Measurements from ENCODE around the gene FXR2. TPM values are rescaled to one million over a fixed set of nuclear protein-coding genes. Genes with fewer than 3 reads are reported as not detected.

FXR2 gene
- total RNA-seq, 4 donors from 2014 or later = 32.1 to 35.7 (median 33.9) TPM

- H3K4me3 ChIP-seq (ENCODE audit: low read depth, poor library complexity, severe bottlenecking) = peak overlapping the region; percentile 51
- TF ChIP-seq CTCF (IDR thresholded peaks at IDR 0.05) (no peak), POLR2A (IDR thresholded peaks at IDR 0.05) (no peak)
- DNase-seq (ENCODE audit: low spot score in 2 of 2) = peak in 1 of 2 donors; percentile 88
- intact Hi-C loops (cut with DNase I; ENCODE audit: low total_unique reads) = loop anchor here (10.0 kb wide), 2 partner anchors 55 to 195 kb away; partner anchors contain the start of genes KCTD11 and TMEM95
- 14 to 18% methylated on average over 20 of the region's 20 CpGs for WGBS, 2 donors
These were observed 65.2 kb downstream of the FXR2 start for GRCh38 chr17:7549401-7550055.

- 0 to 4% methylated on average over 9 to 32 of the region's 65 CpGs for WGBS, 2 donors
- peak within 1 kb of the TSS; percentile 51 for H3K4me3 ChIP-seq (ENCODE audit: low read depth, poor library complexity, severe bottlenecking)
- intact Hi-C loops (cut with DNase I; ENCODE audit: low total_unique reads) = no loop called here
- TF ChIP-seq POLR2A (IDR thresholded peaks at IDR 0.05) (no peak), CTCF (IDR thresholded peaks at IDR 0.05) (no peak)
- peak; percentile 34 to 93 for DNase-seq (ENCODE audit: low spot score in 2 of 2)
These were observed 65.9 kb downstream of the FXR2 start, which contains the start of gene TNFSF12 for GRCh38 chr17:7548585-7549400. TNFSF12 (plus strand) TSS chr17:7549058; CDS start chr17:7549154, 96 bp downstream.

DNA sequence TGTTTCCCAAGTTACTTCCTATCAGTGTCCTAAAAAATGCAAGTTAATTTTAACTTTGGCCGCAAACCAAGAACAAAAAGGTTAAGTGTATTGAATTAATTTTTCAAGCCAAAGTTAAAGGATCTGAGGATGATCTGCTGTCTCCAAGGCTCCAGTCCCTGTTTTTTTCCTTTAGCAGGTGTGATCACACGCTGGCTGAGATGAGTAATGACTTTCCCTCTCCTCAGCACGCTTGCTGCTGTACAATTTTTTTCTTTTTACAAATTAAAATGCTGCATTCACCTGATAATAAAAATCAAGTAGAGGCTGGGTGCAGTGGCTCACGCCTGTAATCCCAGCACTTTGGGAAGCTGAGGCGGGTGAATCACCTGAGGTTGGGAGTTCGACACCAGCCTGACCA is 69.8 kb downstream of the FXR2 start:
- intact Hi-C loops (cut with DNase I; ENCODE audit: low total_unique reads) = no loop called here
- 62 to 77% methylated on average over 6 of the region's 6 CpGs for WGBS, 2 donors

More for the DNA sequence above, 69.8 kb downstream of the FXR2 start:
- no peak overlapping the region for H3K4me3 ChIP-seq (ENCODE audit: low read depth, poor library complexity, severe bottlenecking)
- no peak for DNase-seq (ENCODE audit: low spot score in 2 of 2)
- no peak for TF ChIP-seq POLR2A (IDR thresholded peaks at IDR 0.05)
- no peak for TF ChIP-seq CTCF (IDR thresholded peaks at IDR 0.05)

Other genes with a start within 250 kb of the FXR2 start
- gene TNK1, start 233.8 kb downstream of the FXR2 start, total RNA-seq = 10 to 100 TPM; 13.0 to 25.4 (median 19.7) TPM
- gene PLSCR3, start 220.4 kb downstream of the FXR2 start, total RNA-seq = 10 to 100 TPM; 21.6 to 38.1 (median 24.5) TPM
- 10 to 100 TPM; 56.1 to 90.8 (median 65.5) TPM for gene TMEM256, start 210.8 kb downstream of the FXR2 start, total RNA-seq
- gene NLGN2, start 207.1 kb downstream of the FXR2 start, total RNA-seq = 1 to 10 TPM; 5.5 to 9.6 (median 6.4) TPM
- not detected for gene SPEM1, start 194.6 kb downstream of the FXR2 start, total RNA-seq
- gene SPEM2, start 189.3 kb downstream of the FXR2 start, total RNA-seq = not detected
- gene SPEM3, start 186.0 kb downstream of the FXR2 start, total RNA-seq = not detected
- 10 to 100 TPM; 15.5 to 23.2 (median 22.1) TPM for gene TMEM102, start 179.5 kb downstream of the FXR2 start, total RNA-seq
- 10 to 100 TPM; 12.5 to 15.0 (median 13.9) TPM for gene FGF11, start 175.4 kb downstream of the FXR2 start, total RNA-seq
- 10 to 100 TPM in 3 of 4 donors, 1 to 10 TPM in 1; 7.8 to 16.0 (median 13.6) TPM for gene CHRNB1, start 169.8 kb downstream of the FXR2 start, total RNA-seq
- gene ZBTB4, start 135.3 kb downstream of the FXR2 start, total RNA-seq = 10 to 100 TPM; 40.4 to 52.3 (median 47.7) TPM
- not detected for gene SLC35G6, start 133.5 kb downstream of the FXR2 start, total RNA-seq
- 100 to 1,000 TPM in 3 of 4 donors, 10 to 100 TPM in 1; 93.9 to 120 (median 110) TPM for gene POLR2A, start 130.5 kb downstream of the FXR2 start, total RNA-seq
- gene TNFSF12, start 65.8 kb downstream of the FXR2 start, total RNA-seq = 10 to 100 TPM in 3 of 4 donors, 1 to 10 TPM in 1; 9.9 to 31.7 (median 20.9) TPM
- 10 to 100 TPM in 3 of 4 donors, 1 to 10 TPM in 1; 7.6 to 30.6 (median 17.6) TPM for gene TNFSF13, start 56.1 kb downstream of the FXR2 start, total RNA-seq
- 10 to 100 TPM; 39.5 to 53.0 (median 48.7) TPM for gene SENP3, start 53.0 kb downstream of the FXR2 start, total RNA-seq
- 10 to 100 TPM; 14.2 to 26.9 (median 16.2) TPM for gene CD68, start 35.3 kb downstream of the FXR2 start, total RNA-seq
- 10 to 100 TPM; 30.4 to 97.7 (median 74.4) TPM for gene MPDU1, start 31.0 kb downstream of the FXR2 start, total RNA-seq
- 100 to 1,000 TPM in 1 of 4 donors, 10 to 100 TPM in 3; 61.9 to 106 (median 77.8) TPM for gene SOX15, start 24.8 kb downstream of the FXR2 start, total RNA-seq
- gene SAT2, start 12.9 kb upstream of the FXR2 start, total RNA-seq = 10 to 100 TPM; 32.7 to 50.5 (median 43.0) TPM
- not detected for gene SHBG, start 15.2 kb upstream of the FXR2 start, total RNA-seq
- 1 to 10 TPM in 1 of 4 donors, under 1 TPM in 2, not detected in 1; 0.42 to 3.0 (median 0.46) TPM for gene ATP1B2, start 36.0 kb upstream of the FXR2 start, total RNA-seq
- 10 to 100 TPM; 42.8 to 57.3 (median 50.8) TPM for gene TP53, start 72.6 kb upstream of the FXR2 start, total RNA-seq
- 1 to 10 TPM; 1.1 to 5.4 (median 4.5) TPM for gene WRAP53, start 73.6 kb upstream of the FXR2 start, total RNA-seq
- 1 to 10 TPM; 5.4 to 8.5 (median 7.6) TPM for gene EFNB3, start 90.3 kb upstream of the FXR2 start, total RNA-seq
- gene DNAH2, start 102.8 kb upstream of the FXR2 start, total RNA-seq = under 1 TPM in 3 of 4 donors, not detected in 1; under 0.01 to 0.10 (median 0.05) TPM
- gene KDM6B, start 219.3 kb upstream of the FXR2 start, total RNA-seq = 10 to 100 TPM; 12.5 to 30.9 (median 18.0) TPM
- 1 to 10 TPM in 3 of 4 donors, under 1 TPM in 1; 0.91 to 5.9 (median 3.4) TPM for gene TMEM88, start 240.2 kb upstream of the FXR2 start, total RNA-seq
- 100 to 1,000 TPM in 1 of 4 donors, 10 to 100 TPM in 3; 56.8 to 101 (median 91.3) TPM for gene NAA38, start 242.7 kb upstream of the FXR2 start, total RNA-seq
- gene CYB5D1, start 243.1 kb upstream of the FXR2 start, total RNA-seq = 10 to 100 TPM in 1 of 4 donors, 1 to 10 TPM in 3; 7.0 to 14.1 (median 9.1) TPM

Data from lower leg skin (tissue), 4 donors.